A673 (cell line): Measurements from ENCODE around the gene WDFY4. TPM values are rescaled to one million over a fixed set of nuclear protein-coding genes. Genes with fewer than 3 reads are reported as not detected.

Experiments used
- BruUV-seq: library from RNA; stranded (reverse); fragments of 400-500 nt; replicated peaks from 2 replicates; lab custom pipeline; 2021; lab: Mats Ljungman, UMichigan
- CTCF ChIA-PET: fragments of 300-600 bp; sonication (Branson Sonifier 250); formaldehyde crosslinking; loops from one replicate; lab custom pipeline; 2022; ENCODE audit warnings: antibody characterized with exemption; lab: Charles Lee
- POLR2A ChIA-PET: fragments of 300-600 bp; sonication (Branson Sonifier 250); formaldehyde crosslinking; loops from one replicate; lab custom pipeline; 2022; ENCODE audit warnings: antibody characterized with exemption; ENCODE audit not compliant: low non-redundant PET; lab: Charles Lee
- DNase-seq: peaks from one replicate; pipeline ENCODE4 v3.0.0-alpha.2; 2015; ENCODE audit warnings: low spot score
- H3K27ac ChIP-seq: fragments of 200-600 bp; sonication (generic); 2 replicates; pipeline ENCODE4 v1.5.1; 2016; ENCODE audit warnings: mixed run types, low read depth, mild to moderate bottlenecking, mixed read lengths, antibody characterized with exemption, low read length; ENCODE audit not compliant: poor library complexity, severe bottlenecking
- H3K27me3 ChIP-seq: fragments of 200-600 bp; sonication (generic); replicated peaks from 2 replicates; pipeline ENCODE4 v1.6.1; 2017; ENCODE audit warnings: mixed run types, low read depth, mild to moderate bottlenecking, mixed read lengths, antibody characterized with exemption, low read length; ENCODE audit not compliant: insufficient read depth, poor library complexity
- H3K36me3 ChIP-seq: fragments of 200-600 bp; sonication (generic); 2 replicates; pipeline ENCODE4 v1.6.1; 2016; ENCODE audit warnings: mixed run types, mild to moderate bottlenecking, mixed read lengths, antibody characterized with exemption, low read length; ENCODE audit not compliant: insufficient read depth, poor library complexity, severe bottlenecking
- H3K4me1 ChIP-seq: fragments of 200-600 bp; sonication (generic); 2 replicates; pipeline ENCODE4 v1.6.1; 2017; ENCODE audit warnings: mixed run types, mild to moderate bottlenecking, mixed read lengths, antibody characterized with exemption, low read length; ENCODE audit not compliant: insufficient read depth, poor library complexity, severe bottlenecking
- H3K4me3 ChIP-seq: fragments of 200-600 bp; sonication (generic); 2 replicates; pipeline ENCODE4 v1.5.1; 2016; ENCODE audit warnings: low read depth, mixed run types, mild to moderate bottlenecking, mixed read lengths, low read length; ENCODE audit not compliant: poor library complexity, severe bottlenecking
- H3K9me3 ChIP-seq: fragments of 200-600 bp; sonication (generic); 2 replicates; pipeline ENCODE4 v1.6.1; 2016; ENCODE audit warnings: mixed run types, low read depth, mild to moderate bottlenecking, mixed read lengths, antibody characterized with exemption, low read length; ENCODE audit not compliant: poor library complexity, severe bottlenecking
- EZH2 ChIP-seq: fragments of 200-600 bp; sonication (generic); IDR thresholded peaks from 2 replicates; pipeline ENCODE4 v1.6.1; 2017; ENCODE audit warnings: borderline replicate concordance, low read depth, mild to moderate bottlenecking, mixed read lengths, antibody characterized with exemption, low read length; ENCODE audit not compliant: poor library complexity, severe bottlenecking
- intact Hi-C: fragments of 100-400 bp; cut with micrococcal nuclease; formaldehyde crosslinking; loops from one replicate; pipeline ENCODE4 v1.10.0; 2022; ENCODE audit not compliant: unreplicated experiment
- total RNA-seq: library from RNA; stranded (reverse); gene quantifications from 2 replicates; pipeline ENCODE4 v1.2.3, GENCODE V29; 2021
- TF ChIP-seq, protein P1 (sequence below): fragments of 300-800, 200-600 bp; sonication (generic); conservative IDR thresholded peaks from 2 replicates; pipeline ENCODE4 v1.5.1; 2017; ENCODE audit warnings: low read depth, mild to moderate bottlenecking, antibody characterized with exemption, low read length, moderate library complexity, mixed read lengths

Gene WDFY4
- total RNA-seq, 1 experiment from 2014 or later, result not detected

DNA sequence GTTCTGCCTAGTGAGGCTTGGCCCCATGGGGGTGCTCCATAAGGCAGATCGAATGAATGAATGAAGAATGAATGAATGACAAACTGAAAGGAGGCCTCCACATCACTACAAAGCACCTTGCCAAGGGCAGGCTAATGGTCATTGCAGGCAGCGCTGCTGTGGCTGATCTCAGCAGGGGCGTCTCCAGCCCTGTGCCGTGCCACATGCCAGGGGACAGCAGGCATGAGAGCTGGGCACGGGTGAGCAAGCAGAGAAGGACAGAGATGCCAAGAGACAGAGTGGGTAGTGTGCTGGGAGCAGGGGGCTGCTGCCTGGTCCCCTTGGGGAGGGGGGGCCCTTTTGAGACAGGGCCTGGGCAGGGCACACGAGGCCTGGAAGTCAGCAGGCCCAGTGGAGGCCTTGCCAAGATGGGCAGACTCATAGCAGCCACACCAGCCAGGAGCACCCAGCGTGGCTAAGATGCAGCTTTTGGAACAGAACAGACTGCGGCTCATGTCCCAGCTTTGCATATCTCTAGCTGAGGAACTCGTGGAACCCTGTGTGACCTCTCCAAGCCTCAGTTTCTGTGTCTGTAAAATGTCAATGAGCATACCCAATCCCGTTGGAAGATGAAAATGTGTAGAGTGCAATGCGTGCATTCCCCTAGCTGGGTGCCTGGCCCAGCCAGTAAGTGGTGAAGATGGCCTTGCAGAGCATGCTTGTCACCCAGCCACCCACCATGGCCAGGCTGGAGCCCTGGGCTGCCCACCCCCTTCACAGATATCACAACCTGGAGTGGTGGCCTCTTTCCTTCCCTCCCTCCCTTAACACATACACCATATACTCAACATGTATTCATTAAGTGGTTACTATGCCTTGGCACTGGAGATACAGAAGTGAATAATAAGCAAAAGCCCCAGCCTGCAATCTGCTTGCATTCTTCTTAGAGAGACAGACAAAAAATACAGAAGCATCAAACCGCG lies 316.0 kb downstream of the WDFY4 start:
- POLR2A ChIA-PET, result no interaction called here

GRCh38 chr10:49001402-49001801 lies 316.7 kb downstream of the WDFY4 start:
- no peak for DNase-seq
- H3K9me3 ChIP-seq, result no peaks in the 10 kb centered on the region
- no peak overlapping the region for H3K27ac ChIP-seq
- no peak overlapping the region for H3K4me3 ChIP-seq
- intact Hi-C loops, result no loop called here
- POLR2A ChIA-PET, result no interaction called here
- no peaks in the 10 kb centered on the region for H3K27me3 ChIP-seq
- H3K36me3 ChIP-seq, result no peaks in the 10 kb centered on the region
- TF ChIP-seq, protein P1, sequence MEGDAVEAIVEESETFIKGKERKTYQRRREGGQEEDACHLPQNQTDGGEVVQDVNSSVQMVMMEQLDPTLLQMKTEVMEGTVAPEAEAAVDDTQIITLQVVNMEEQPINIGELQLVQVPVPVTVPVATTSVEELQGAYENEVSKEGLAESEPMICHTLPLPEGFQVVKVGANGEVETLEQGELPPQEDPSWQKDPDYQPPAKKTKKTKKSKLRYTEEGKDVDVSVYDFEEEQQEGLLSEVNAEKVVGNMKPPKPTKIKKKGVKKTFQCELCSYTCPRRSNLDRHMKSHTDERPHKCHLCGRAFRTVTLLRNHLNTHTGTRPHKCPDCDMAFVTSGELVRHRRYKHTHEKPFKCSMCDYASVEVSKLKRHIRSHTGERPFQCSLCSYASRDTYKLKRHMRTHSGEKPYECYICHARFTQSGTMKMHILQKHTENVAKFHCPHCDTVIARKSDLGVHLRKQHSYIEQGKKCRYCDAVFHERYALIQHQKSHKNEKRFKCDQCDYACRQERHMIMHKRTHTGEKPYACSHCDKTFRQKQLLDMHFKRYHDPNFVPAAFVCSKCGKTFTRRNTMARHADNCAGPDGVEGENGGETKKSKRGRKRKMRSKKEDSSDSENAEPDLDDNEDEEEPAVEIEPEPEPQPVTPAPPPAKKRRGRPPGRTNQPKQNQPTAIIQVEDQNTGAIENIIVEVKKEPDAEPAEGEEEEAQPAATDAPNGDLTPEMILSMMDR, result no peak
- no peak for TF ChIP-seq EZH2
- BruUV-seq, result no TSS peak
- H3K4me1 ChIP-seq, result no peaks in the 10 kb centered on the region
- CTCF ChIA-PET, result no interaction called here

More for the DNA sequence above, 316.0 kb downstream of the WDFY4 start:
- H3K27ac ChIP-seq, result no peak overlapping the region
- intact Hi-C loops, result no loop called here
- H3K9me3 ChIP-seq, result no peaks in the 10 kb centered on the region
- no peaks in the 10 kb centered on the region for H3K4me1 ChIP-seq
- no peaks in the 10 kb centered on the region for H3K27me3 ChIP-seq
- TF ChIP-seq, protein P1, result no peak
- TF ChIP-seq EZH2, result no peak
- H3K36me3 ChIP-seq, result no peaks in the 10 kb centered on the region
- H3K4me3 ChIP-seq, result no peak overlapping the region
- no peak for DNase-seq
- CTCF ChIA-PET, result no interaction called here
- BruUV-seq, result no TSS peak

- Histone ChIP-seq H3K36me3 (no peaks in the 10 kb centered on the region), H3K9me3 (no peaks in the 10 kb centered on the region), H3K27ac (no peak overlapping the region), H3K4me1 (no peaks in the 10 kb centered on the region), H3K4me3 (no peak overlapping the region), H3K27me3 (no peaks in the 10 kb centered on the region)
- TF ChIP-seq, protein P1, result no peak
- TF ChIP-seq EZH2, result no peak
- no peak for DNase-seq
- CTCF ChIA-PET, result no interaction called here
- BruUV-seq, result no TSS peak
- POLR2A ChIA-PET, result no interaction called here
- intact Hi-C loops, result no loop called here
These were observed 317.4 kb downstream of the WDFY4 start for GRCh38 chr10:49001870-49002672.
